Right renal pelvis (tissue), 4 donors: Measurements from ENCODE around the gene SEC14L1. TPM values are rescaled to one million over a fixed set of nuclear protein-coding genes. Genes with fewer than 3 reads are reported as not detected.
"Not testable (repeated sequence)": the region's sequence is repeated elsewhere in the genome, so short reads cannot be mapped to it uniquely, and the experiment has no call there.

Experiments
- DNase-seq, 4 donors: peaks; one replicate each; pipeline ENCODE4 v3.0.0-alpha.2; 2013; ENCODE audit warnings: low read depth in 4 of 4, low spot score in 3 of 4, missing footprints in 1 of 4
- polyA plus RNA-seq, 4 donors: library from polyadenylated mRNA; unstranded; fragments of 120-200 nt; gene quantifications; one replicate each; pipeline ENCODE4 v1.2.1, GENCODE V29; 2013; ENCODE audit not compliant: insufficient read length in 4 of 4

SEC14L1 gene
- polyA plus RNA-seq, 4 donors = 93.4 to 120 (median 107) TPM

DNA sequence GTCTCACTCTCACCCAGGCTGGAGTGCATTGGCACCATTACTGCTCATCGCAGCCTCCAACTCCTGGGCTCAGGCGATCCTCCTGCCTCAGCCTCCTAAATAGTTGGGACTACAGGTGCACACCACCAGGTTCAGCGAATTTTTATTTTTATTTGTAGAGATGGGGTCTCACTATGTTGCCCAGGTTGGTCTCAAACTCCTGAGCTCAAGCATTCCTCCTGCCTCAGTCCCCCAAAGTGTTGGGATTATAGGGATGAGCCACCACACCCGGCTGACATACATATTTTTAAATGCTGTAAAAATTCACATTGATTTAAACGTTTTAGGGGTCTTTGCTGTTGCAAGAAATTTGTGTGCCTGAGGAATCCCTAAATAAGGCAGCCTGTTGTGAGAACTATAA lies 24.8 kb upstream of the SEC14L1 start:
- DNase-seq = no peak

DNA sequence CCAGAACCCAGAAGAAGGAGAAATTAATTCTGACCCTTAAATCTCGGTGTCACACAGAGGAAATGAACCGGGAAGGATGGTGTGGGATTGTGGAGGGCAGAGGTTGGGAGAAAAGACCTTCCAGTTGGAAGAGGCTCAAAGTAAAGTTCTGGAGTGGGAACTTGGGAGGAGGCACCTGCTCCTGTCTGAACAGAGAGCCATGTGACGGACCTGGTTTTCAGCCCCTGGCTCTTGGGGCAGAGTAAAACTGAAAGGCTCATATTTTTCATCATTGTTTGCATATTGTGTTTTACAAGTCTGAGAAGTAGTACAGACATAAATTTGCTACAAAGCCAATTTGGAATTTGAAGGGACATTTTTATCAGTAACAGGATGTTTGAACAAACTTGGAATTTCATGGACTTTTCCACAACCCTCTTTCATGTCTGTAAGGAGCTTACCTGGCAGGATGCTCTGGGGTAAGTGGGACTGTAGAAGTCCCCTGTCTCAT lies 24.4 kb upstream of the SEC14L1 start:
- no peak for DNase-seq

DNA sequence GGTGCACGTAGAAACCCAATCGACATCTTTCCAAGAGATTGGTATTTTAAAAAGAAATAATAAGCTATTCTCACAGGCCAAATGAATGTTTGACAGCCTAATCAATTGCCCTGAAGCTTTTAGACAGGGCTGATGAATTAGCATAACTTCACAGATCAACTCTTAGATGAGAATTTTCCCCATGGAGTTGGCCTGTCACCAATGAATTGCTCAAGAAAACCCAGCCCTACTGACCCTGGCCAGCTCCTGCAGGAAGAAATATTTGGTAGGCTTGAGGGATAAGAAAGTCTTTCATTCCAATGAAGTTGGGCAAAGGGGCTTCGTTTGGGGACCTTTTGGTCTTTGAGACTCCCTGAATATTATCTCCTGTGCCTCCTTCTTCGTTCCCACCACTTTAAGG lies 23.4 kb upstream of the SEC14L1 start:
- no peak for DNase-seq

DNA sequence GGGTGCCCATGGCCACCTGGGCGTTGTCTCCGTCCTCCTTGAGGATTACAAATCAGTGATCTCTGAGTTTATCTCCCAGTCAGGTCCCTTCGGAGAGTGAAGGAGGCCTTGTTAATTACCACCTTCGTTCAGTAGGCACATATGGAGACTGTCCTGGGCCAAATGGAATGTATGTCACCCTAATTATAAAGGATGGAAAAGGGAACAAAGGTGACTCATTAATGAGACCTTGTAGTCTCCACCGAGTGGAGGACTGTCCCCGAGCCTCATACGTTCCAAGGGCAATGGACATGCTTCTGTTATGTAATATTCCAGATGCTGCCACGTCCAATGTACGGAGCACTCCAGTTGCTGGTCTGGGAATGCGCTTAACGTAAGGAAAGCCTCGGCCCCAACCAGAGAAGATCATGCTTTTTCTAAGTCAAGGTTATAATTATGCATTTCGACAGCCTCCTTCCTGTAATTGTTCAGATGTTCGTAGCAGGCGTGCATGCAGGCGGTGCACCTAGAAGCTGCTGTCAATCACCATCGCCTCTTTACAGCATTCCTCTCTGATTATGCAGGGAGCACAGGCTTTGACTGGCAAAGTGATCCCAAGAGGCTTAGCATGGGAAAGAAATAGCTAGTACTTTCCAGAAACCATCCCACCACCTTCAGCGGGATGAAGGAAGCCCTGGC lies 22.4 kb upstream of the SEC14L1 start:
- DNase-seq = no peak

DNA sequence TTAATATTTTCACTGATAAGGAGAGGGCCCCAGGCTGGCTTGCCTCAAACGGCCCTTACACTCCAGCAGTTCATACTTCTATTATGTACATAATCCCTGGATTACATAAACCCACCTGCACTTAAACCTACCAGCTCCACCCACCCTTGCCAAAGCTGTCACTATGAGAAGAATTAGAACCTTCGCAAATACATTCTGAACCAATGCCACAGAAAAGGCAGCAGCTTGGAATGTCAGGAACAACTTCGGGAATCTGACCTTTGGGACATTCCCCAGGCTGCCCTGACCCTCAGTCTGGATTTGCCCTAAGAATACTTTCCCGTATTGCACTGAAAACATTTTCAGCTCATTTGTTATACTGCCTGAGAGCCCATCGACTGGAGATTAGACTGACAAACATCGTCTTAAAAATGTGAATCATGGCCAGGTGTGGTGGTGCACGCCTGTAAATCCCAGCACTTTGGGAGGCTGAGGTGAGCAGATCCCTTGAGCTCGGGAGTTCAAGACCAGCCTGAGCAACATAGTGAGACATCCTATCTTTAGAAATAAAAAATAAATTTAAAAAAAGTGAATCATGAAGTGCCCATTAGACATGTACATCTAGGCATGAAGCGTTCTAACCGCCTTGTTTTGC lies 21.0 kb upstream of the SEC14L1 start:
- DNase-seq = no peak

DNA sequence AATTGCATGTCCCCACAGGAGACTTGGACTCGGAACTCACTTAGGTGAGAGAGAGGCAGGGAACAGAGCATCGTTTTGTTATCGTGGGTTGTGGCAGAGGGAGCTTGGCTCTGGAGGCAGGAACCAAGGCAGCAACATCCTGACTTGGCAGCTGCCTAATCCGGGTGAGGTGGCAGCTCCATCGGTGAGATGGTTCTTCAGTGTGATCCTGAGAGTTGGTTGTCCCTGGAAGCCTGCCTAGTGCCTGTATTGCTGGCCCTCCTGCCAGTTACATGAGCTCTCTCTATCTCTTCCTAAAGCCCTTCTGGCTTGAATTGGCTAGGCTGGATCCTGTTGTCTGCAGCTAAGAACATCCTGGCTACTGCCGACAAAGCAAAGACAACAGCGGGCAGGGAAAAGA lies 19.9 kb upstream of the SEC14L1 start:
- no peak for DNase-seq

- no peak for DNase-seq
These were observed 16.4 kb upstream of the SEC14L1 start for GRCh38 chr17:77124192-77124889.

DNA sequence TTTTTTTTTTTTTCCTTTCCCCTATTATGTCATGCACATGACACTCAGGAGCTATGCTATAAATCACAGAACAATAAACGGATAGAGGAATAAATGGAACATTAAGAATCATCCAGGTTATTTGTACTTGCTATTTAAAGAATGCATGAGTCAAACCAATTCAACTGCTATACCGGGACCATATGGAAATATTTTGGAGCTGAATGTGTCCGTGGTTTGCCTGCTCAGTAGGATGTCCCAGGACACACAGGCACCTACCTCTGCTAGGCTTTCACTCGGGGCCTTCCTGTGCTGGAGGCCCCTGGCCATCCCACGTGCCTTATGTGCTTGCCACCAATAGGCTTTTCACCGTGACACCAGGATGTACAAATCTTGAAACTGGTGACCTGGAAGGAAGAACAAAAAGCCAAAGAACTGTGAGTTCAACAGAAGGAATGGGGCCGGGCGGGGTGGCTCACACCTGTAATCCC lies 15.3 kb upstream of the SEC14L1 start:
- DNase-seq = no peak

GRCh38 chr17:77126519-77126918 lies 14.2 kb upstream of the SEC14L1 start:
- DNase-seq = no peak

- no peak for DNase-seq
These were observed 12.9 kb upstream of the SEC14L1 start for GRCh38 chr17:77127735-77128361.

- DNase-seq = no peak
These were observed 11.7 kb upstream of the SEC14L1 start for GRCh38 chr17:77128896-77129567.

DNA sequence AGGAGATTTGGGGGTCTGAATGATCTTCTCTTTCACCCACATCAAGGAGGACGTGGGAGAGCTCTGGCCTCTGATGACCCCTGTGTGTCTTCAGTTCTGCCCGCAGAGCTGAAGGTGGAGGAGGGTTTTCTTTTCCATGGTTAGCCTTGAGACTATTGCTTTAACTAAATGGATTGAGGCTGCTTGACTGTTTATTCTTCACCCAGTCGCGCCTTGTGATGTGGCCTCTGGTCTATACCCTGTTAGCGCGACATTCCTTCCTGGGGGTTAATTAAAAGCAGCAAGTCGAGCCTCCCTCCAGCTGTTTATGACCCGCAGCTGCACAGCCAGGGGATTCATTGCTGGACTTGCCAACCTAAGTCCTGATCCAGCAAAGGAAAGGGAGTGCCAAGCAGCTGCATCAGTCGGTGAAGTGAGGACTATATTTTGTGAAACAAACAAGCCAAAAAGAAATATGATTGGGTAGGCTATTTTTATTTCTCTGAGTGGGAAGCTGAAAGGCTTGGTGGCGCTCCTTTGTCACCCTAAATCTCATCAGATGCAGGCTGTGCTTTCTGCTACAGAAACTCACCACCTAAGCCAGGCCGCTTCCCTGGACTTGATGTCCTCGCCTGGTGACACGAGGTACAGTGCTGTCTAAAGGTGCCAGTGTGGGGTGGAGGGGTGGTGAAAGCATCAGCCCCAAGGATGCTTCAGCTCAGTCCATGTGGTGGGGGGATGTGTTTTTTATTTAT lies 11.0 kb upstream of the SEC14L1 start:
- no peak for DNase-seq

DNA sequence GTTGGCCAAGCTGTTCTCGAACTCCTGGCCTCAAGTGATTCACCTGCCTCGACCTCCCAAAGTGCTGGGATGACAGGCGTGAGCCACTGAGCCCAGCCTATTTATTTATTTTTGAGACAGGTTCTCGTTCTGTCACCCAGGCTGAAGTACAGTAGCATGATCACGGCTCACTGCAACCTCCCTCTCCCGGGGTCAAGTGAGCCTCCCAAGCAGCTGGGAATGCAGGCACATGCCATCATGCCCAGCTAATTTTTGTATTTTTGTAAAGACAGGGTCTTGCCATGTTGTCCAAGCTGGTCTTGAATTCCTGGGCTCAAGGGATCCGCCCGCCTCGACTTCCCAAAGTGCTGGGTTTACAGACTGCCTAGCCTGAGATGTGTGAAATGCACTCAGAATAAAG lies 10.2 kb upstream of the SEC14L1 start:
- no peak for DNase-seq

GRCh38 chr17:77131904-77132303 lies 8.9 kb upstream of the SEC14L1 start:
- no peak for DNase-seq

DNA sequence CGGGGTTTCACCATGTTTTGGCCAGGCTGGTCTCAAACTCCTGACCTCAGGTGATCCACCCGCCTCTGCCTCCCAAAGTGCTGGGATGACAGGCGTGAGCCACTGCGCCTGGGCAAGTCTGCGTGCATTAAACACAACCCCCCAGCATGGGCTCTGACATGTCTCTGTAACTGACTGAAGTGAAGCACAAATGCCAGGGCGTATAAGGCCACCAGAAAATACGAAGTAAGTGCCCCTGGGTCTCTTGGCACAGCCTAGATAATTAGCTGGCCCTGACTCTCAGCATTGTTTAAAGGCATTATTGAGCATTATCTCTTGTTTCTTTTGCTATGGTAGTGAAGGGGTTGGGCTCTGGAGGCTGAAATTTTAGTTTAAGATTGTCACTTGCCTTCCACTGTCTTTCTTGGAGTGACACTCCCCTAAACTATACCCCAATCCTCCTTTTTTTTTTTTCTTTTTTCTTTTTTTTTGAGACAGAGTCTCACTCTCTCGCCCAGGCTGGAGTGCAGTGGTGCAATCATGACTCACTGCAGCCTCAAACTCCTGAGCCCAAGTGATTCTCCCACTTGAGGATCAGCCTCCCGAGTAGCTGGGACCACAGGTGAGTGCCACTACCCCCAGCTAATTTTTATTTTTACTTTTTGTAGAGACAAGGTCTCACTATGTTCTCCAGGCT lies 8.2 kb upstream of the SEC14L1 start:
- no peak for DNase-seq

DNA sequence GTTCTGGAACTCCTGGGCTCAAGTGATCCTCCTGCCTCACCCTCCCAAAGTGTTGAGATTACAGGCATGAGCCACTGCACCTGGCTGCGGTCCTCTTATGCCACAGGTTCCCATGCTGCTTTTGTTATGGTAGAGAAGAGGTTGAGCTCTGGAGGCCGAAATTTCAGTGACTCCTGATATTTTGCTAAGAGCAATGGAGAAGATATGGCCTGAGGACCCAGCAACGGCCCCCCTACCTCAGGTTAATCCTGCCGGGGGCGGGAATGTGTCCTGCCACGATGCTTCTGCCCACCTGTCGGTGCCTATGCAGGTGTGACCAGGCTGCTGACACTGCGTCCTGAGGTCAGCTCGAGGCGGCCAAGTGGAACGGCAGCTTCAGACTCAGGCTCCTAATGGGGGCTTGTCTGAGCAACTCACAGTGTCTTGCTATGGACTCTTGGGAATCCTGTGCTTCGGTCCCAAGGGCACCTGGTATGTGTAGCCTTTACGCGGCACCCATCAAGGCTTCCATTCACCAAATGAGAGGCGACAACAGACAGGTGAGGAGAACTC lies 7.6 kb upstream of the SEC14L1 start:
- DNase-seq = no peak

DNA sequence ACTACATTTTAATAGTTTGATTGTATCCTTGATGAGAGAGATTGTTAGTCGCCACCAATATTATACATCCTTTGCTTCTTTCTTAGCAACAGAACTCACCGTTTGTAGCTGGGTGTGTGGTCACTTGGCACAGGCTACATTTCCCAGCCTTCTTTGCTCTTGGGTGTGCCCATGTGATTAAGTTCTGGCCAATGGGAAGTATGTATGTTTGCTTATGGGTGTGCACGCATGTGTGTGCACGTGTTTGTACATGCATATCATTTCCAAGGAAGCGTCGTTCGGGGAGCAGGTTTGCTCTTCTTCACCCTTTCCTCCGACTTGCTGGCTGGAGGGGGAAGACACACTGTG lies 4.4 kb upstream of the SEC14L1 start:
- DNase-seq = no peak

DNA sequence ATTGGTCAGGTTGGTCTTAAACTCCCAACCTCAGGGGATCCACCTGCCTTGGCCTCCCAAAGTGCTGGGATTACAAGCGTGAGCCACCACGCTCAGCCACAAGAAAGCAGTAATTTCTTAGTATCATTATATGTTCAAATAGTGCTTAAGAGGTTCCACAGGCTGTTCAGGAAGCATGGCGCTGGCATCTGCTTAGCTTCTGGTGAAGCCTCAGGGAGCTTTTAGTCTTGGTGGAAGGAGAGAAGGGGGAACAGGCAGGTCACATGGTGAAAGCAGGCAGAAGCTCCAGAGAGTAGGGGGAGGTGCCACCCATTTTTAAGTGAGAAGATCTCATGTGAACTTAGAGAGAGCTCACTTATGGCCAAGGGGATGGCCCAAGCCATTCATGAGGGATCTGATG lies 3.7 kb upstream of the SEC14L1 start:
- DNase-seq = no peak

- not testable (repeated sequence) for DNase-seq
These were observed 2.9 kb upstream of the SEC14L1 start for GRCh38 chr17:77137886-77138285.
